Fibroblast of skin of left biceps (primary cell): ENCODE results near the gene CCDC97.

Experiments
- DNase-seq, 2 experiments: peaks; one replicate each; pipeline ENCODE4 v3.0.0-alpha.2; 2013; ENCODE audit warnings: low read depth in 2 of 2

Gene CCDC97

GRCh38 chr19:41298348-41298964 lies 11.5 kb upstream of the CCDC97 start:
- DNase-seq = no peak

- no peak for DNase-seq
Measured at GRCh38 chr19:41299046-41299754, 10.8 kb upstream of the CCDC97 start.

GRCh38 chr19:41299755-41300089 lies 10.2 kb upstream of the CCDC97 start:
- no peak for DNase-seq

GRCh38 chr19:41300555-41300954 lies 9.4 kb upstream of the CCDC97 start:
- DNase-seq = no peak

GRCh38 chr19:41302624-41303351 lies 7.2 kb upstream of the CCDC97 start:
- DNase-seq = no peak

GRCh38 chr19:41303954-41304353 lies 6.0 kb upstream of the CCDC97 start:
- no peak for DNase-seq

GRCh38 chr19:41304706-41305483 lies 5.1 kb upstream of the CCDC97 start:
- no peak for DNase-seq

- DNase-seq = no peak
Measured at GRCh38 chr19:41305927-41306793, 3.8 kb upstream of the CCDC97 start.

- no peak for DNase-seq
Measured at GRCh38 chr19:41307090-41307875, 2.7 kb upstream of the CCDC97 start.

GRCh38 chr19:41307954-41308449 lies 2.0 kb upstream of the CCDC97 start:
- no peak for DNase-seq

GRCh38 chr19:41308450-41309179 lies 1.4 kb upstream of the CCDC97 start:
- DNase-seq = peak; percentile 66 to 67

- no peak for DNase-seq
Measured at GRCh38 chr19:41309180-41310032, 566 bp upstream of the CCDC97 start.

- DNase-seq = no peak
Measured at GRCh38 chr19:41311072-41311471, 1.1 kb downstream of the CCDC97 start.

GRCh38 chr19:41311613-41312012 lies 1.6 kb downstream of the CCDC97 start:
- DNase-seq = no peak

- DNase-seq = no peak
Measured at GRCh38 chr19:41316306-41316920, 6.4 kb downstream of the CCDC97 start.

GRCh38 chr19:41318696-41319499 lies 8.9 kb downstream of the CCDC97 start:
- no peak for DNase-seq

- DNase-seq = no peak
Measured at GRCh38 chr19:41319500-41320184, 9.7 kb downstream of the CCDC97 start.
